IPS DF 4.7 (cell line): ENCODE data around the gene GRIK4.
"Not testable (repeated sequence)": the region's sequence is repeated elsewhere in the genome, so short reads cannot be mapped to it uniquely, and the experiment has no call there.

ENCODE experiments used
- DNase-seq: peaks from one replicate; pipeline ENCODE4 v3.0.0-alpha.2; 2013; ENCODE audit warnings: low spot score; ENCODE audit errors: extremely low read depth

GRIK4 gene

DNA sequence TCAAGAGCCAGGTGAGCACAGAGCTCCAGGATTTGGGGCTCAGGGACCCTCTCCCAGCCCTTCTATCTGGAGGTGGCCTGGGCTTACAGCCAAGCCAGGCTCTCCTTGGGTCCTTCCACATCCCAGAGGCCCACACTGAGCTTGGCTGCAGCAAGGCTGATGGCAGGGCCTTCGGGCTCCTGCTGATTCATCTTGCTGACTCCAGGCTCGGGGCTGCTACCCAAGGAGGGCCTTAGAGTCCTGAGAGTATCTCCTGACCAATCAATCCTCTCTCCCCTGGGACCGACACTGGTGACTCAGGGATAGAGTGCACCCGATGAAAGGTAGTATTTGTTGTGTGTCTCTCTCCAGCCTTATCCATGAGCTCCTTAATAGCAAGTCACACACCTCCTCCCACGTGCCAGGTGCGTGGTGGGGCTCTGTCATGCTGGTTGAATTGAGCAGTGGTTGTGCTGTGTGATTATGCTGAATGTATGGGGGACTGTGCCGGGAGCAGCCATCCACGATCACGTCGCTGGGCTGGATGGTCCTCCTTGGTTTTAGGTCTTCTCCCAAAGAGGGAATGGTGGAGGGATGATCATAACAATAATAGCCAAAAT lies 62.3 kb downstream of the GRIK4 start:
- no peak for DNase-seq

DNA sequence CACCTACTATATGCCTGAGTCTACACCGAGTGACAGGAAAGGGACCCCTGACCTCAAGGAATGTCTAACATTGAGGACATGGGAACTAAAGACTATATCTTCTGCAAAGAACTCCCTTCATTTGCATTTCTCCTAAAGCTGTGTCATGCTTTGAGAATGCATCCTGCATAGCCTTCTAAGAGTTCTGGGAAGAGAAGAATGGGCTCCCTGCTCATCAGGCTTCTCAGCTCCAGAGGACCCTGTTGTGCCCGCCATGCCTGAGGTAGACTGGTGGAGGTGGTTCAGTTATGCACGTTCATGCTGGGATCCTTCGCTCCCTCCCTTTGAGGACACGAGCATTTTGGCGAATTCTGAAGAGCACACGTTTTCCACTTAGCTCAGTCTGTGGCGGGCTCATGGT lies 63.3 kb downstream of the GRIK4 start:
- DNase-seq, result no peak

DNA sequence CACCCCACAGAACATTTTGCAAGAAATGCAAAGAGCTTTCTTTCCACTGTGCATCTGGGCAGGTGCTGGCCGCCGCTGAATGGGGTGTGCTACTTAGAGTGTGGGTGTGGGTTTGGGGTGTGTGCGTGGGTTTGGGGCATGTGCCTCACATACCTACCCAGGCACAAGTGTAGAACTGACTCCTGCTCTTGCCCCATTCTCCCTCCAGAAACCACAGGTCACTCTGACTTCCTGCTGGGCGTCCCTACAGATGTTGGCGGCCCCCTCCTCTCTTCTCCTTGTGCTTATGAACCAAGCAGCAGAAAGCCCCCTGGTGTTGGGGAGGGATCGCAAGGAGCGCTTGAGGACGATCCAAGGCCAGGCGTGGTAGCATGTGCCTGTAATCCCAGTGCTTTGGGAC lies 63.9 kb downstream of the GRIK4 start:
- DNase-seq, result no peak

DNA sequence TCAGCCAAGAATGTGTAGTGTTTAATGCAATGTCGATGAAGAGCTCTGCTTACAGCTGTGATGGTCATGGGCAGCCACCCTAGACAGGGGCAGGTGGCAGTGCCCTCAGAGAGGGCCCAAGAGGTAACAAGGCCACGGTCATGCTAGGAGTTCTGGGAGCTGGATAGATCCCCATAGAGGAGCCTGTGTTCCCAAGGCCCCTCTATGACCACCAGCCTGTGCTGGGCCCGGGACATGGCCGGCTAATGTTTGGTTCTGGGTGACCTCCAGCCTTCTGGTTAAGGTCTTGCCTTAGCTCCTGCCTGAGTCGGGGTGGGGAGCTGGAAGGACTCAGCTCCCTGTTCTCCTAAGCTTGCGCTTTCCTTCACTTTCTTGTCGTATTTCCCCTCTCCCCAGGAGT lies 65.1 kb downstream of the GRIK4 start:
- DNase-seq, result no peak

DNA sequence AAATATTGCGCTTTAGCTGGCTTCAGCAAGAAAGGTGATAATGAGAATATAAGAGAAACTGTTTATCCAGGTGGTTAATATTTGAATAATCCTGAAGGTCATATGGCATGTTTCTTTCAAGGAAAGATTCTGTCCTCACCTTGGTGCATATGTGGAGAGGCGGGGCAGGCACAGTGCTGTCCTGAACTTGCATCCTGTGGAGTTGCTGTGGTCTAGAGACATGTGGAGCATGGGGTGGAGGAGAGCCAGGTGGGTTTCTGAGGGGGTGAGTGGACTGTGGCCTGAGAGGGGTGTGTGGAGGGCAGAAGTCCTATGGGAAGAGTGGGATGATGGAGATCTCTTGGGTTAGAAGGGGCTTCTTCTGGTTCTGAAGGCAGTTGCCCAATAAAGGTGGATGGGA lies 65.5 kb downstream of the GRIK4 start:
- no peak for DNase-seq

DNA sequence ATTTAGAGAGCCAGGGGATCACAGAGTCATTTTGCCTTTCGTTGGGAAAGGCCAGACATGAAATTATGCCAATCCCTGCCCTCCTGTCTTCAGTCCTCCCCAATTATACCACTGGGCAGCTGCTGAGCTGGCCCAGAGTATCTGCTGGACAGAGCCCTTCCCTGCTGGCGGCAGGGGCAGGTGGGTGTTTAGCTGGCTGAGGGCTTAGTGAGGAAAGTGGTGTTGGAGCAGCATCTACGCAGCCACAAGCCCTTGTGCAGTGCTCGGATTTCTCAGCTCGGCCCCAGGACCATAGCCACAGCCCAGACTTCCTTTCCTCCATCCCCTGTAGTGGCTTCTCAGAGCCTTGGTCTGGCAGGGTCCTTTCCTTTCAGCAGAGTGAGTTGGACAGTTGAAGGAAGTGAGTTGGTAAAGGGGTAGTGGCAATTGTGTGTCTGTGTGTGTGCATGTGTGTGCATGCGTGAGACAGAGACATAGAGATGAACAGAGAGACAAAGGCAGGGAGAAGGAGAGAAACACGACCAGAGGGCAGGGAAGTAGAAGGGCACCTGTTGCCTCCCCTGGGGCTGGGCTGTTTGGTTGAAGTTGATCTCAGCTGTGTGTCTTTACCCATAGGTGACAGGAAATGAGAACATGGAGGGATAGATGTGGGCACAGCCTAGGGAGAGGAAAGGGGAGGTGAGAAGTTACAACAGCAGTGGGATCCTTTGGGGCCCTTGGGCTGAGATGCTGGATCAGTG lies 66.2 kb downstream of the GRIK4 start:
- no peak for DNase-seq

DNA sequence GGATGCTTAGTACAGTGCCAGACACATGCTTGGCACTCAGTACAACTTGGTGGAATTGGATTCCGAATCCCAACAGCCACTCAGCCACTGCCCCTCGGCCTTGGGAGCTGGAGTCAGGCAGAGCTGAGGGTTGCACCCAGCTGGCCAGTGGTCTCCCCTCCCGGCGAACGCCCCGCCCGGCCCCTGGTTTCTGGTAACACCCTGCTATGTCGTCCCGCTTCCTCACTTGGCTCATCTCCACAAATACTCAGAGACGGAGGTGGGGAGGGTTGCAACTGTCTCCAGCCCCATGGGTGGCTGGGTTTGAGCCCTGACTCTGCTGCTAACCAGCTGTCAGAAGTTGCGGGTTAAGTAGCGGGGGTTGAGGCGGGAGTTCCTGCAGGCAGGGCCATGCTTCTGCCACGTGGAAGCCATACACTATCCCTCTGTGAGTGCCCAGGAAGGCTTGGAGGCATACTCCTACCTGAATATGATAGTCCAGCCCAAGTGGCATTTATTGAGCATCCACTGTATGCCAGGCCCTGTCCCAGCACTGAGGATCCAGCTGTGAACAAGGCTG lies 67.1 kb downstream of the GRIK4 start:
- DNase-seq, result no peak

DNA sequence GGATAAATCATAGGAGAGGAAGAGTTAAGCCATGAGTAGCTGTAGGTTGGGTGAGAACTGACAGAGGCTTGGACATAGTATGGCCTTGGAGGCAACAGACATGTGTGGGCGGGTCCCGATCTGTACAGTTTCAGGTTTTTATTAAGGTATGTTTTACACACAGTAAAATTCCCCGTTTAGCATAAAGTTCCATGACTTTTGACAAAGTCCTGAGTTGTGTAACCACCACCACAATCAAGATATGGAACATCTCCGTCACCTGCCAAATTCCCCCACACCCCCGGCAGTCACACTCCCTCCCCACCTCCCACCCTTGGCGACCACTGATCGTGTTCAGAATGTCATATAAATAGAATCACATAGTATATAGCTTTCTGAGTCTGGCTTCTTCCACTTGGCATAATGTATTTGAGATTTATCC lies 68.1 kb downstream of the GRIK4 start:
- no peak for DNase-seq

DNA sequence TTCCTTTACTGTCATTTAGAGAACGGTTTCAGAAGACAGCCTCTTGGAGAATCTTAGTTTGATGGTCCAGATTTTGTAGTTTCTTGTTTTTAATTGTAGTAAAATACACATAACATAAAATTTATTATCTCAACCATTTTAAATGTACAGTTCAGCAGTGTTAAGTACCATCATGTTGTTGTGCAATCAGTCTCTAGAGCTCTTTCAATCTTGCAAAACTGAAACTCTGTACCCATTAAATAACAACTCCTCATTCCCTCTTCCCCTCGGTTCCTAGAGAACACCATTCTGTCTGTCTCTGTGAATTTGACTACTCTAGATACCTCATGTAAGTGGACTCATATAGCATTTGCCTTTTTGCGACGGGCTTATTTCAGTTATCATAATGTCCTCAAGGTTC lies 69.8 kb downstream of the GRIK4 start:
- no peak for DNase-seq

DNA sequence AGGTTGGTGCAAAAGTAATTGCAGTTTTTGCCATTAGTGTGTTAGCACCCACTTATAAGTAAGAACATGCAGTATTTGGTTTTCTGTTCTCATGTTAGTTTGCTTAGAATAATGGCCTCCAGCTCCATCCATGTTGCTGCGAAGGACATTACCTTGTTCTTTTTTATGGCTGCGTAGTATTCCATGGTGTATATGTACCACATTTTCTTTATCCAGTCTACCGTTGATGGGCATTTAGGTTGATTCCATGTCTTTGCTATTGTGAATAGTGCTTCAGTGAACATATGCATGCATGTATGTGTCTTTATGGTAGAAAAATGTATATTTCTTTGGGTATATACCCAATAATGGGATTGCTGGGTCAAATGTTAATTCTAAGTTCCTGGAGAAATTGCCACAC lies 71.0 kb downstream of the GRIK4 start:
- not testable (repeated sequence) for DNase-seq

DNA sequence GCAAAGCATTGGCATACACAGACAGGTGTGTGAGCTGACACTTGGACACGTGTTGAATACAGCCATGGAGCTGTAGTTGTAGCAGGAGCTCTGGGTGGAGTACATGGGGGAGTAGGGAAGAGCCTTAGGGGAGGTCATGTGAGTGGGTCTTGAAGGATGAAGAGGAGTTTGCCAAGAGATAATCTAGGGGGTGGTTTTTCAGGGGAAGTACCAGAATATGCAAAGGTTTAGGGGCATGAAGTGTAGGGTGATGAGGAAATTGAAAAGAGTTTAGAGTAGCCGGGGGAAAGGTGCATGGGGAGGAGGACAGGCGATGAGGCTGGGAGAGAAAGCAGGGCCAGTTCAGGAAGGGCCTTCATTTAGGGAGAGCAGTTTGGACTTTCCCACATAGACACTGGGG lies 74.5 kb downstream of the GRIK4 start:
- DNase-seq, result no peak

DNA sequence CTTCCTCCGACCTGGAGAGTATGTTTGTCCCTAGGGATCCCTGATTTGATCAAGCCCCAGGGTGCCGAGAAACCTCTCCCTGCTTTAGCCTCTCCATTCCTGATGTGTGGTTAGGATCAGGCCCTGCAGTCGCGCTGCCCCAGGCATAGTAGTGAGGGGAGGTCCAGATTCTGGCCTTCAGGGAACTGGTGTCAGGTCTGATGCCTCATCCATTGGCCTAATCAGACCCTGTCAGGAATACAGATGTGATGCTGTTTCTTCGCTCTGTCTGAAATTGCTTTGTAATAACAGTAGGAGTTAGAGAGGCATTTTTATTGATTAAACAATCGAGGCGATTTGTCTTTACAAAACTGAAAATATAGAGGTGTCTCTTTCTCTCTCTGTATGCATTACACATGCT lies 75.2 kb downstream of the GRIK4 start:
- no peak for DNase-seq

DNA sequence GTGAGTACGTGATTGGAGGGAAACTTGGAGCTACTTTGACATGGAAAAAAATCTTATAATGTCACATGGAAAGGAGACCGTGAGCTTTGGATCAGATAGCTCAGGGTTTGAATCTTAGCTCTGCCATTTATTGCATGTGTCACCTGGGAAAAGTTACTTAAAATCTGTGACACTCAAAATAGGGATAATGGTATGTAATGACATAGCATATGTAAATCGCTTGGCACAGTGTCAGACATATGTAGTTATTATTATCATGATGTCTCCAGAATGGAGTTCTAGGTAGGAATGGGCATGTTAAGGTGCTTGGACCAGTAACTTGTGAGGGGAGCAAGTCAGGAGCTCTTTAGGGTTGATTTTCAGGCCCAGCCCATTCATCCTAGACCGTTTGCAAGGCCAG lies 75.8 kb downstream of the GRIK4 start:
- DNase-seq, result no peak

DNA sequence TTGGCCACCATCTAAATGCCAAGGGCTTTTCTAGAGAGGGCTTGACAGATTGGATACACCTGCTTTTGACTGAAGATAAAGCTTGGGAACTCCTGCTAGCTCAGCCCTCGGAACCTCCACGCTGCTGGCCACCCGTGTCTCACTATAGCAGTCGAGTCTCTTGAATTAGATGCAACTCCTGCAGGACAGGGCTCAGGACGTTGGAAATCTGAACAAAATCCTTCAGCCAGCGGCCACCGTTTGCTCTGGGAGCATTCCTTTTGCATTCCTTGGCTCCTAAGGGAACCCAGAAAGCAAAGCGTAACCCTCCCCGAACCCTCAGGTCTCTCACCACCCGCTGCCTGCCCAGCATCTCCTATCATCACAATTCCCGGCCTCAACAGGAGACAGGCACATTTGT lies 77.8 kb downstream of the GRIK4 start:
- DNase-seq, result no peak

DNA sequence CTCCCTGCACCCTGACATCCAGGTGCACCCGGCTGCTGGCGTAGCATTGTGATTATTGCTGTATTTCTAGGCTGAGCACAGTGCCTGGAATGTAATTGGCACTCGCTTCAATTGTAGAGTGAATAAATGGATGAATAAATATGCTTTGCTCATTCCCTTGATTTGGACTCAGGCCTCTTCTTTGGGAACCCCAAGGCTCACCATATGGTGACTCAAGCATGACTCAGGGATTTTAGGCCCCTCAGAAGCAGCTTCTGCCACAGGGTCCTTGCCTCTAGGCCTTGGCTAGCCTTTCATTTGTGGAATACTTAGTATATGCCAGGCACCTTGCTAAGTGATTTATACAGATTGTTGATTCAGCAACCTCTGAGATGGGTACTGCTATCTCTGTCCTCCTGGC lies 78.9 kb downstream of the GRIK4 start:
- DNase-seq, result no peak

DNA sequence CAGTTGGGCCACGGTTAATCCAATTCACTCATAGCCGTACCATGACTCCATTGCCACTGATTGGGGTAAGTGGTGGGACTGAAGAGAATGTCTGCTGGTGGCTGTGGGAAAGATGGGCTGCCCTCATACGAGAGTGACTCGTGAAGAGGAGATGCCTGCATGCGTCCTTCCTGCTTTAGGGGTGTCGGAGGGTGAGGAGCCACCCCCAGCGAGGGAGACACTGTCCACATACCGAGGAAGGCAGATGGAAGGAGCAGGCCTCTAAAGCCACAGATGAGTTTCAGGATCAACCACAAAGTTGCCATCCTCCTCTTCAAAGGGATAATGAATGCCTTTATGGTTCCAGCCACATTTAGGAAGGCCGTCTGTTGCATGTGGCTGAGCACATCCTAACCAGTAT lies 83.2 kb downstream of the GRIK4 start:
- DNase-seq, result no peak

DNA sequence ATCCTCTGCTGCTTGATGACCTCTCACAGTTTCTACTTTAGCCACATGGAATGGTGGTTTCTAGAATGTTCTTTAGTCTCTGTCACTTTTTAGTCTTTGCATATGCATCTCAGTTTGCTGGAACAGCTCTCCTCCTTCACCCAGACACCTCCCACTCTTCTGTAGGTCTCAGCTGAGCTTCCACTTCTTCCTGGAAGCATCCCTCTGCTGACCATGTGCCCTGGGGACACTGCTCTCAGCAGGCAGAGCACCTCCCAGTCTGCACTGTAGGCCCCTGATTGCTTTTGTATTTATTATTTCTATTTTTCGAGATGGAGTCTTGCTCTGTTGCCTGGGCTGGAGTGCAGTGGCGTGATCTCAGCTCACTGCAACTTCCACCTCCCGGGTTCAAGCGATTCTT lies 84.0 kb downstream of the GRIK4 start:
- DNase-seq, result no peak

DNA sequence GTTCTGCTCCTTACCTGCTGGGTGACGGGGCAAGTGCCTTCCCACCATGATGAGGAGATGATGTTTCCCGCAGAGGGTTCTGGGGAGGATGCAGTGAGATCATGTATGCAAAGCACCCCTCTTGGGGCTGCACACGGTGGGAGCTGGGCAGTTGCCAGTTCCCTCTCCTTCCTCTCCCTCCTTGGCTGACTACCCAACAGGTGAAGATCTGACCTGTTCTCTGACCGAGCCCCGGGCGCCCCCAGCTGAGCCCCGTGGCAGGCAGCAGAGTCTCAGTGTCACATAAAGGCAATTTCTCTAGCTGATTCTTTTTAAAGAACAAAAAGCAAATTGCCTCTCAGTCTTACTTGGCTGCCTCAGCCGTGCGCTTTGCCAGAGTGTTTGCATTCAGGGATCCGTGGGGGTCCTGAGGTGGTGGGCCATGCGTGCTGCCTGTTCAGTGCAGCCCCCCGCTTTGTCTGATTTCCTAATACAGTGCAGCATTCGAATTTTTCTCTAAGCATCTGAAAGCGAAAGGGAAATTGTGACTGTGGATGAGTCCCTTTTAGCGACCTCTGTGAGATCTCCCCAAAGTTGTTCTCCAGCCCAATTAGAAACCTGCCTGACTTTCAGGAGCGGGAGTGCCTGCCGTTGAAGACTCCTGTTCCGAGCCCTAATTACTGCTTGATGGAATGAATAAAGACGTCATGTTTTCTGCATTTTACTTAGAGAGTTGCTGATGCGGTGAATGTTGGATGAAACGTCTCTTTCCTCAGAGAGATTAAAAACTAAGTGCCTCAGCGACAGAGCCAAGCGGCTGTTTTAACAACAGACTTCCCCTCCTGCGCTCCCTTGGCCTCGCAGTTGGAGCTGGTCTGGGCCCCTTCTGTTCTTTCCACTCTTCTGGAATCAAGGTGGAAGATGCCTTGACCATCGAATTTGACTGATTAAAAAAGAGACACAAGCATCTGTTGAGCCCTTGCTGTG lies 86.0 kb downstream of the GRIK4 start:
- no peak for DNase-seq

DNA sequence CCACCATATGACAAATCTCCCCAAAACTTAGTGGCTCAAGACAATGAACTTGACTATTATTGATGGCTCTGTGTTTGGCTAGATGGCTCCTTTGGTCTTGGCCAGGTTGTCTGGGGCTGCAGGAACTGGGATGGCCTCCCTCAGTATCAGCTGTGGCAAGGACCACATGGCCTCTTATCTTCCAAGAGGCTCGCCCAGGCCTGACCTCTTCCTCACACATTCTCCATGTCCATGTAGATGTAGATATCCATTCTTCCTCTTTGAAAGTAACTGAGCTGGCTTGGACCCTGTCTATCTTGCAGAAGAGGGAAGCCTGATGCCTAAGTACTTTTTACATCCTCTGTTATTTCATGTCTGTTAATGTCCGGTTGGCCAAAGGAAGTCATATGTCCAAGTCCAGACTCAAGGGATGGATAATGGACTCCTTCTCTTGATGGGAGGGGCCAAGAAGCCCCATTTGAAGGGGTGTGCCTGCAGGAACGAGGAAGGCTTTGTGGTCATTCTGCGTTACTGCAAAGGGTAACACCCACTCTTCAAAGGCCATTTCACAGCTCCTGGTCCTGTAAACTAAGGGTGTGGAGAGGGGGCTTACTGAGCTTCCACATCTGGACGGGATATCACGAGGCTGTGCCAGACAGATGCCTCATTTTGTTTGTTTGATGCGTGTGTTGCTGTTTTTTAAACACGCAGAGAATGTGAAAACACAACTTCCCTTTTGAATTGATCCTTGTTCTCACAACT lies 87.1 kb downstream of the GRIK4 start:
- DNase-seq, result no peak

DNA sequence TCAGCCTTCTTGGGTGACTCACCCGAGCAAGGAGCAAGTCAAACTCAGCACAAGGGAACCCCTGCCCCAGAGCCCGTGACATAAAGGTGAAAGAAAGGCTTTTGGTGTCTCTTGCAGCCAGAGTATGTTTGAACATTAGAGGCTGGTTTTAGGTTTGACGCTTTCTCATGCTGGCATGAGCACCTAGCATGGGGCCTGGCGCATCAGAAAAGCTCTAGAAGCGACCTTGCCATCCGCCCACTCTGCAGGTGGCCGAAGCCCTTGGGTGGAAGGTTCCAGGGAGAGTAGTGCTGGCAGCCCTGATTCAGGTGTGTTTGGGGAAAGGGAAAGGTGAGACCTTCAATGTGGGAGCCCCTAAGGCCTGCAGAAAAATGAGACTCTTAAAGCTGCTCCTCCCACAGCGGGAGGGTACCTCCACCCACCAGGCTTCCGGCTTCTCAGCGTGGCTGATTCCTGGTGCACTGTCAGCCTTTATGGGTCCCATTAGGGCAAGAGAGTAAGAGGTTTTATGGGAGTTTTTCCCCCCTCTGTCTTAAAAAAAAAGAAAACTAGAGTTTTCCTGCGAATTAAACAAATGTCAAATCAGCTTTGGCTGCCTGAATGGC lies 88.4 kb downstream of the GRIK4 start:
- no peak for DNase-seq

DNA sequence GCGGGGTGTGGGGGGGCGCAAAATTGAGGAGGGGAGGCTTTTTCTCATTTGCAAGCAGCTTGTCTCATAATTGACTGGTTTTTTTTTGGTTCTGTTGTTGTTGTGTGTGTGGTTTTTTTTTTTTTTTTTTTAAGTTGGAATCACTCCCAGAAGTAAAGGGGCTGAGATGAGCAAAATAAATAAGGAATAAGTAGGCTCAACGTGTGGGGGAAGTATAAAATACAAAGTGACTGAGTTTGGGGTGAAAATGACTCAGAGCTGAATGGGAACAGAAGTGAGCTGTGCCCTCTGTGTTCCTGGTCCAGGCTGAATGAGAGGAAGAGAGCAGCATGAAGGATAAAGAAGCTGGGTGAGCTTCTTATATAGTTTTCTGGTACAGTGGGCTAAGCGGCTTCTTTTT lies 90.0 kb downstream of the GRIK4 start:
- DNase-seq, result no peak
